Mammary epithelial cell (primary cell): ENCODE data around the gene FFAR1.

Experiments used
- CTCF ChIP-seq, 2 donors: IDR thresholded peaks in 1 of 2; conservative IDR thresholded peaks in 1 of 2; 2 replicates each; pipeline ENCODE4 v1.5.1; 2011 to 2012; ENCODE audit warnings: inconsistent platforms in 2 of 2, low read length in 2 of 2, mild to moderate bottlenecking in 2 of 2, control low read depth in 1 of 2, low read depth in 1 of 2; ENCODE audit not compliant: insufficient read depth in 1 of 2; ENCODE audit errors: extremely low read depth in 1 of 2
- EZH2 ChIP-seq: IDR thresholded peaks from 2 replicates; pipeline ENCODE4 v1.6.1; 2012; ENCODE audit warnings: low read length, inconsistent platforms, borderline replicate concordance

GRCh38 chr19:35375505-35376307 is 28.0 kb downstream of the FFAR1 start:
- TF ChIP-seq CTCF (conservative IDR thresholded peaks at IDR 0.05 in 1 of 2, IDR thresholded peaks at IDR 0.05 in 1 of 2; ENCODE audit: extremely low read depth in 1 of 2, insufficient read depth in 1 of 2, low read depth in 1 of 2, low read length in 2 of 2) (no peak), EZH2 (no peak)
